ENCODE data around the gene SLC19A1.

The SLC19A1 gene

DNA sequence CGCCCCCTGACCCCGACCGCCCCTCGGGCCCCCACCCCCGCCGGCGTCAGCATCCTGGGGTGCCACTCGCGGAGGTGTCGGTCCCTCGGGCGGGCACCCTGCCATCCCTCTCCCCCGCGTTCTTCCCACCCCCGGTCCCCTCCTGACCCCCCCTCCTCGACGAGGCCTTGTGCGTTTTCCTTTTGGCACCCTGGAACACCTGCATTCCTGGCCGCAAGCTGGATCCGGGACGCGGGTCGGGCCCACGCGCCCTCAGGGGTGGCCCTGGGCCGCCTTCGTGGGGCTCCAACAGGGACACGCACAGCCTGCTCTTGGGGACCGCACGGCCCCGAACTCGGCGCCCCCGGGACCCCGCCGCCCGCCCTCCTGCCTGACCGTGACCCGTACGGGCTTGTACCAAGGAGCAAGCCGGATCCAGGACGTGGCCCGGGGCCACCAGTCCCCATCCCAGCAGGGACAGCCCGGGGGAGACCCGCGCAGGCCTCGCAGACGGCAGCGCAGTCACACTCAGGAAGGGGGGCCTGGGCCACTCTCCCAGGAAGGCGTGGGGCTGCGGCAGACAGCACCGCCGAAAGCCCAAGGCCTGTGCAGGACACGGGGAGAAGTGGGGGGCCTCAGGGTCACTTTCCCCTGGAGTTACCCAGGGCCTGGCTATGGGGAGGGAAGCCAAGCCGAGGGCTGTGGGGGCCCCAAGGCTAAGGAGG lies 579 bp upstream of the SLC19A1 start:
- TF ChIP-seq, protein P1, sequence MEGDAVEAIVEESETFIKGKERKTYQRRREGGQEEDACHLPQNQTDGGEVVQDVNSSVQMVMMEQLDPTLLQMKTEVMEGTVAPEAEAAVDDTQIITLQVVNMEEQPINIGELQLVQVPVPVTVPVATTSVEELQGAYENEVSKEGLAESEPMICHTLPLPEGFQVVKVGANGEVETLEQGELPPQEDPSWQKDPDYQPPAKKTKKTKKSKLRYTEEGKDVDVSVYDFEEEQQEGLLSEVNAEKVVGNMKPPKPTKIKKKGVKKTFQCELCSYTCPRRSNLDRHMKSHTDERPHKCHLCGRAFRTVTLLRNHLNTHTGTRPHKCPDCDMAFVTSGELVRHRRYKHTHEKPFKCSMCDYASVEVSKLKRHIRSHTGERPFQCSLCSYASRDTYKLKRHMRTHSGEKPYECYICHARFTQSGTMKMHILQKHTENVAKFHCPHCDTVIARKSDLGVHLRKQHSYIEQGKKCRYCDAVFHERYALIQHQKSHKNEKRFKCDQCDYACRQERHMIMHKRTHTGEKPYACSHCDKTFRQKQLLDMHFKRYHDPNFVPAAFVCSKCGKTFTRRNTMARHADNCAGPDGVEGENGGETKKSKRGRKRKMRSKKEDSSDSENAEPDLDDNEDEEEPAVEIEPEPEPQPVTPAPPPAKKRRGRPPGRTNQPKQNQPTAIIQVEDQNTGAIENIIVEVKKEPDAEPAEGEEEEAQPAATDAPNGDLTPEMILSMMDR (IDR thresholded peaks at IDR 0.05; ENCODE audit: low read depth, low read length) = no peak
- peak overlapping the region; percentile 58 for H3K4me3 ChIP-seq (ENCODE audit: low read depth, low read length)

DNA sequence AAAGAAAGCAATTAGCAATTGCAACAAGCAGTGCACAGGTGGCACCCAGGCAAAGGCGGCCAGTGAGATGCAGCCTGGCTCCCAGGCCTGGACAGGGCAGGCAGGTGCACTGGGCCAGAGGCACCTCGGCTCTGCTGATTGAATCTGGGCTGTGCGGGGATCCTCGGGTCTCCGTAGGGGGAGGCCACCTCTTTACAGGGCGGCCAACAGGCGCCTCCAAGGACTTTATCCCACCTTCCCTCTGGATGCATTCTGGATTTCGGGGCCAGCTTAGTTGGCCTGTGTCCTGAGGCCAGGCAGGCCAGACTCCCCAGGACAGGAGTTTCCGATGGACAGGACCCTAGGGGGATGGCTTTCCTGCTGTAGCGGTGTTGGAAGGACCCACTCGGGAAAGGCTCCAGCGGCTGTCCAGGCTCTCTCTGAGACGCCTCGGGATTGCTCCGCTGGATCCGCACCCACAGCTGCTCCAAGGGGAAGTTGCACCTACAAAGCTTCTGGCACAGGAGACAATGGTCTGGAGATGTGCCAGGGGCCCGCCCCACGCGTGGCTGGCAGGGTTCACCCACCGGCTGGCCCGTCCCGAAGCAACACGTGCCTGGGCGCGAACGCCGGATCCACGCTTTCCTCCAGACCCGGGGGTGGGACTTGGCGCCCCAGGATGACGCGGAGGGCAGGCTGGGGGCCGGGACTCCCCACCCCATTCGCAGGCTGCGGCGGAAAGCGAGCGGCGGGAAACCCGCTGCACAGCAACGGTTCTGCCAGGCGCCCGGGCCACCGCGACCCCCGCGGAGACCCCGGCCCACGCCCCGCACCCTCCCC lies 810 bp downstream of the SLC19A1 start:
- peak overlapping the region; percentile 58 for H3K4me3 ChIP-seq (ENCODE audit: low read depth, low read length)
- TF ChIP-seq, protein P1 (IDR thresholded peaks at IDR 0.05; ENCODE audit: low read depth, low read length) = no peak

DNA sequence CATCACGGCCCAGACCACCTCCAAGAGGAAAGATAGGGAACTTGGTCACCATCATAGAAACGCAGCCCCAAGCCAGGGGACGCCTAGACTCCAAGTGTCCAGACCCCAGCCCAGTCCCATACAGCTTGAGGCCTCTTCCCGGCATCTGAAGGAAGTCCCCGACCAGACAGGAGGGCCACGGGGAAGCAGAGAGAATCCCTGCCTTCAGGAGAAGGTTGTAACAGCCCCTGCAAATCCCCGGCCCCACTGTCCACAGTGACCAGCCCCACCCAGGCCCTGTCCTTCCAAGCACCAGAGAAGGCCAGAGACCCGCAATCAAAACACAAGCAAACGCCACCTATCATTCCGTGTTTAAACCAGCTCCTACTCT lies 1.7 kb downstream of the SLC19A1 start:
- TF ChIP-seq, protein P1 (IDR thresholded peaks at IDR 0.05; ENCODE audit: low read depth, low read length) = no peak
- H3K4me3 ChIP-seq (ENCODE audit: low read depth, low read length) = no peak overlapping the region

DNA sequence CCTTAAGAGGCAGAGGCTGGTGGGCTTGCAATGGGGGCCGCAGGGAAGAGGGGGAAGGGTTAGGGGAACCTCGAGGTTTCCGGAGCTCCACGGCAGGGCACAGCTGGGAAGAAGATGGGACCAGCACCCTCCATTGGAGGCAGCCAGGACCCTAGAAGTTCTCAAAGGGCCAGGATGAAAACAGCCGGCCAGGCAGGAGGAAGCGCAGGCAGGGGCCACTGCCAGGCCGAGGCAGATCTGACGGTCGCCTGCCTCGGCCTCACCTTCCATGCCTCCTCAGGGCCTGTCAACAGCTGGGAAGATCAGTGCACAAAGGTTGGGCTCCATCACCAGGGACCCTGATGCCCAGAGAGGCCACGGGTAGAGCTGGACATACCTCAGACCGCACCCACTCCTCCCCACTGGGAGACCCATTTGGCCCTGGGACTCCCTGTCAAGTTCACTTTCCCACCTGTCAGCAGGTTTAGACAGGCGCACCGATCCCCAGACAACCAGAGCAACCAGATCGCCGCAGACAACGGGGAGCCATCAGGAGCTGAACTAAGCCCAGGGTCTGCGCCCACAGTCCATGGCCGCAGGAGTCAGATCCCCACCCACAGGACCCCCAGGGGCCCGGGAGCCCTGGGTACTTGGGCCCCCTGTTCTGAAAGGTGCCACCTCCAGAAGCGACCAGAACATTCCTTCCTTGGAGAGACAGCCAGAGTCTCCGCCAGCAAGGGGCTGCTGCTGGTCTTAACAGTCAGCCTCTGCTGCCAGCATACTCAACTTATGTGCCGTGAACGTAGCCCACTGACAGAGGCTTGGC lies 2.2 kb downstream of the SLC19A1 start:
- H3K4me3 ChIP-seq (ENCODE audit: low read depth, low read length) = no peak overlapping the region
- TF ChIP-seq, protein P1 (IDR thresholded peaks at IDR 0.05; ENCODE audit: low read depth, low read length) = no peak

DNA sequence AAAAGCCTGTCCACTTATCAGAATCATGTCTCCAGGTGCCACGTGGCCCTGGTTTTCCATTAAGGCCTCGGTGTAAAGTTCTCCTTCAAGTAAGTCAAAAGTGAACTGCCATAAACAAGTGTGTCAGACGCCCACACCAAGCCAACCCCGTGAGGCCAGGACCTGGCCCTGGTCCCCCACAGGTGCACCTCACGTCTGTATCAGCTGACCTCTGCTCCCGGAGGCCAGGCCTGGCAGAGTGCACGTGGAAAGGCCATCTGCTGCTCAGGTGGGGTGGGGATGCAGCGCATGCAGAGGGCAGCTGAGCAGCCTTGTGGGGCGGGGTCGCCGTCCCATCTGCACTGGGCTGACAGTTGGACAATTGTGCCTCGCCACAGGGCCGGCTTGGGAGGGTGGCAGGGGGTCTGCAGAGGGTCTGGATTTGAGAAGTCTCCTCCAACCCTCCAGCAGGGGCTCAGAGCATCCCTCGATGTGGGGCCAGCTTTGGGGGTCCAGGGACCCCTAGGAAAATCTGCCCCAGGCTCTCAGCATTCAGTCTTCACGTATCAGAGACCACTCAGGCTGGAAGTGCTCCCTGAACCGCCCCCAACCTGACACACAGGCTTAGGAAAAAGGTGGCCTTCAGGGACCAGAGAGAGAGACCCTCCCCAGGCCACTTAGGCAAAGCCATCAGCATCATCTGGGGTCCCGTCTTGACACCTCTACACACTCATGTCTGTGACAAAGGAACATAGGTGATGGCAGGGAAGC lies 3.0 kb downstream of the SLC19A1 start:
- H3K4me3 ChIP-seq (ENCODE audit: low read depth, low read length) = no peak overlapping the region
- TF ChIP-seq, protein P1 (IDR thresholded peaks at IDR 0.05; ENCODE audit: low read depth, low read length) = no peak

DNA sequence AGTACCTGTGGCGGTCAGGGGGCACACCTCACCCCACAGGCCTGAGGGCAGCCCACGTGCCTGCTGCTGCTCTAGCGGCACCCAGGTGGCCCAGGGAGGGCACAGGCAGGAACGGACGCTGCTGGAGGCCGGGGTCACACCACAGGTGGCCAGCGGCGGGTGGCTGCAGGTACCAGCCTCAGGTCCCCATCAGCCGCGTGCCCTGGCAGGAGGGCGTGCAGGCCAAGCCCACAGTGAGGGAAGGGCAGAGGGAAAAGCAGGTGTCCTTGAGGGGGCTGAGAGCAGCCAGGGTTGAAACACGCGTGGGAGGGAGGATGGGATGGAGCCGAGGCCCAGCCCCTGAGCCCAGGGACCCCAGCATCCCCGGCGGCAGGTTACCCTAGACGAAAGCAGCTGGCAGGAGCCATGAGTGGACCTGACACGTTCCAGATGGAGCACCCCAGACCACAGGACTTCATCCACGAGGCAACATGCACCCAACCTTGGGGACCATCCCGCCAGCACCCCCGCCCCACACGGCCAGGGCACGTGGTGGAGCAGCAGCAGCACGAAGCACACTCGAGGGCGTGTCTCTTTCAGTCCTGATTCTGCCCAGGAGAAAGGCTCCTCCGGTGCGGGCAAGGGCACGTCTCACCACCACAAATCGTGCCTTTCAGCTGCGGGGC lies 3.7 kb downstream of the SLC19A1 start:
- TF ChIP-seq, protein P1 (IDR thresholded peaks at IDR 0.05; ENCODE audit: low read depth, low read length) = no peak

More for the DNA sequence above, 3.7 kb downstream of the SLC19A1 start:
- no peak overlapping the region for H3K4me3 ChIP-seq (ENCODE audit: low read depth, low read length)

Data from WI38 (cell line).